NCI-H2081 treated with DMSO at 0.1 percent for 48 hours (cell line): ENCODE data around the gene PSMC3IP.
"Not testable (repeated sequence)": the region's sequence is repeated elsewhere in the genome, so short reads cannot be mapped to it uniquely, and the experiment has no call there.

Experiments
- DNase-seq: peaks from one replicate; lab custom pipeline; 2025; lab: John Stamatoyannopoulos, UW

Gene PSMC3IP

GRCh38 chr17:42560246-42560645, 17.3 kb downstream of the PSMC3IP start:
- no peak for DNase-seq

DNA sequence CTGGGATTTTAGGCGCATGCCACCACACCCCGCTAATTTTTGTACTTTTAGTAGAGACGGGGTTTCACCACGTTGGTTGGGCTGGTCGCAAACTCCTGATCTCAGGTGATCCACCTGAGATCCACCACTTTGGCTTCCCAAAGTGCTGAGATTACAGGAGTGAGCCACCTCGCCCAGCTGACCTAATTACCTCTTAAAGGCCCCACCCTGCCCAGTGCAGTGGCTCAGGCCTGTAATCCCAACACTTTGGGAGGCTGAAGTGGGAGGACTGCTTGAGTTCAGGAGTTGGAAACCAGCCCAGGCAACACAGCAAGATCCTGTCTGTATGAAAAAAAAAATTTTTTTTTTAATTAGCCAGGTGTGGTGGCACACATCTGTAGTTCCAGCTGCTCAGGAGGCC, 18.5 kb downstream of the PSMC3IP start:
- DNase-seq = no peak

DNA sequence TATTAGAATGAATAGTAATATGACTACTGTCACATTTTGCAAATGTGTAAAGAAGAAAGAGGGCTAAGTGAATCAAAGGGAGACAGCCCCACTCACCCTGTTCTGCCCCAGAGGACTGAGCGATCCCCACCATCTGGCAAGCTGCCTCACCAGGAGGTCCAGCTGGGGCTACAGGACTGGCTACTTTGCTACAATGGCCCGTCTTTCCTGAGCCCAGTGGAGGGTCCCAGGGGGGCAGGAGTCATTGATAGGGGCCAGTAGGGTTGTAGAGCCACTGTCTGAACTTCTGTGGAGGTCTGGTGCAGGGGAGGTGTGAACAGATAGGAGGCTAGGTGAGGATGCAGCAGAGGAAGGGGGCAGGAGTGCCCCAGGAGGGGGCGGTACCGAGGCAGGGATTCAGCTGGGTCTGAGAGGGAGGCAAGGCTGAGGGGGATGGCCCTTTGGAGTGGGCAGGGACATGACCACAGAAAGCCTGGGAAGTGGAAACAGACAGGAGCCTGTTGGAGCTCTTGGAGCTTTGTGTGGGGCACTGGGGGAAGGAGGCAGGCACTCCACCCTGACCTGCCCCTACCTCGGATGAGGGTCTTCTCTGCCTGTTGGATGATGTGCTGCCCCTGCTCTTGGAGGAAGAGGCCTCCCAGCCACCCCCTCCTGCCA, 21.4 kb downstream of the PSMC3IP start:
- DNase-seq = not testable (repeated sequence)

- DNase-seq = no peak
These were observed 22.4 kb downstream of the PSMC3IP start for GRCh38 chr17:42555122-42555622.

GRCh38 chr17:42554250-42555121, 23.0 kb downstream of the PSMC3IP start:
- peak; percentile 26 for DNase-seq

DNA sequence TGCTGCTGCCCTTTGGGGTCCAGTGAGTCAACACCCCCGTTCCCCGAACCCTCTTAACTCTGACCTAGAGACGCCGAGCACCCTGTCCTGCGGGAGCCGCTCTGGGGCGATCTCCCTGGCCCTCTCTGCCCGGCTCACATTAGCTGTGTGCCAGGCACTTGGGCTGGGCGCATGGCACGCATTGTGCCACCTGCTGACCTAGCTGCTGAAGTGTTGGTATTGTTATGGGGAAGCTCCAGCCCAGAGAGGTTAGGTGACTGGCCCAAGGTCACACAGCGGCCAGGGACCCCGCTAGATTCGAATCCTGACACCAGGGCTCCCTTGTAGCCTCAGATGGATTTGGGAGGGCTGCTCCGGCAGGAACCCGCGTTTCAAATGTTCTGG, 23.7 kb downstream of the PSMC3IP start:
- DNase-seq = no peak

- DNase-seq = no peak
These were observed 24.2 kb downstream of the PSMC3IP start for GRCh38 chr17:42553161-42553818.

DNA sequence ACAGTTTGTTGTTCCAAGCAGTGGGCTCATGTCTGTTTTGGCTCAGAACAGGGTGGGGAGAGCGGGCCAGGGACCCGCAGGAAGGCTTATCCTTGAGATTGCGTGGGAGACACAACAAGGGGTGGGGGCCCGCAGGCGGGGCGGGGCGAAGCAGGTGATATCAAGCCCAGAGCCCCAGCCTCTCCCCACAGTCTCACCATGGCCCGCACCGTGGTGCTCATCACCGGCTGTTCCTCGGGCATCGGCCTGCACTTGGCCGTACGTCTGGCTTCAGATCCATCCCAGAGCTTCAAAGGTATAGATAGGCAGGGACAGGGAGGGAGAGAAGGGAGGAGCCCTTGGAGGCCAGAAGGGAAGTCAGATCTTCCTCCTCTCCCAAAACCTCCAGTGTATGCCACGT, 24.8 kb downstream of the PSMC3IP start, which contains the start of gene HSD17B1:
HSD17B1 (plus strand) TSS at position 188 of the 400 bp plus-strand sequence; CDS start at position 199, 11 bp downstream.
- DNase-seq = not testable (repeated sequence)

DNA sequence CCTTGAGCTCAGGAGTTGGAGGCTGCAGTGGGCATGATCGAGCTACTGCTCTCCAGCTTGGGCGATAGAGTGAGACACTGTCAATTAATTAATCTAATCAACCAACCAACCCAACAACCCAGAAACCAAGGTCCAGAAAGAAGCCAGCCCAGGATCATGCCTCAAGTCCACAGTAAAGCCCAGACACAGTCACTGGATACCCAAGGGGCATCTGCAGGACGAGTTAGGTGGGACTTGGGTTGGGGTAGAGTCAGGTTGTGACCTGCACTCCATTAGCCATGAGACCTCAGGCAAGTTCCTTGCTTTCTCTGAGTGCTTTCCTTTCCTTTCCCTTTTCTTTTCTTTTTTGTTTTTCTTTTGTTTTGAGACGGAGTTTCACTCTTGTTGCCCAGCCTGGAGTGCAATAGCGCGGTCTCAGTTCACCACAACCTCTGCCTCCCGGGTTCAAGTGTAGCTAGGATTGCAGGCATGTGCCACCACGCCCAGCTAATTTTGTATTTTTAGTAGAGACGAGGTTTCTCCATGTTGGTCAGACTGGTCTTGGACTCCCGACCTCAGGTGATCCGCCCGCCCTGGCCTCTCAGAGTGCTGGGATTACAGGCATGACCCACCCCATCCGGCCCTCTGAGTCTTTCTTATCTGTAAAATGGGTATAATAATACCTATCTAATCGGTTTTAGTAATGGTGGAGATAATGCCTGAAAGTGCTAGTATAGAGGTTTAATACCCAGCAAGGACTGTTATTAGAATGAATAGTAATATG, 28.4 kb downstream of the PSMC3IP start:
- no peak for DNase-seq

GRCh38 chr17:42548070-42548837, 29.3 kb downstream of the PSMC3IP start:
- peak; percentile 56 for DNase-seq

DNA sequence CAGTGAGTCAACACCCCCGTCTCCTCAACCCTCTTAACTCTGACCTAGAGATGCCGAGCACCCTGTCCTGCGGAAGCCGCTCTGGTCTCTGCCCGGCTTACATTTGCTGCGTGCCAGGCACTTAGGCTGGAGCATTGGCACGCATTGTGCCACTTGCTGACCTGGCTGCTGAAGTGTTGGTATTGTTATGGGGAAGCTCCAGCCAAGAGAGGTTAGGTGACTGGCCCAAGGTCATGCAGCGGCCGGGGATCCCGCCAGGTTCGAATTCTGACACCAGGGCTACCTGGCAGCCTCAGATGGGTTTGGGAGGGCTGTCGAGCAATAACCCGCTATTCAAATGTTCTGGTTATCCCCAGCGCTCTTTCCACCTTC, 29.8 kb downstream of the PSMC3IP start:
- DNase-seq = no peak

DNA sequence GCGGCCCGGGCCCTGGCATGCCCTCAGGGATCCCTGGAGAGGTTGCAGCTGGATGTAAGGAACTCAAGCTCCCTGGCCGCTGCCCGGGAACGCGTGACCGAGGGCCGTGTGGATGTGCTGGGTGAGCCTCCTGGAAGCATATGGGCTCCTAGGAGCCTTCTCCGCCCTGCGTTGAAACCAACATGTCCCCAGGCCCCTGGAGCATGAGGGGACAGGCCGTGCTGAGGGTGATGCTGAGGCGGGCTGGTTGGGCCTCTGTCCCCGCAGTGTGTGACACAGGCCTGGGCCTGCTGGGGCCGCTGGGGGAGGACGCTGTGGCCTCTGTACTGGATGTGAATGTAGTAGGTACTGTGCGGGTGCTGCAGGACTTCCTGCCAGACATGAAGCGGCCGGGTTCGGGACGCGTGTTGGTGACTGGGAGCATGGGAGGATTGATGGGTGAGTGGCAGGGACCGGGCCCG, 30.5 kb downstream of the PSMC3IP start:
- DNase-seq = no peak

GRCh38 chr17:42545755-42546505, 31.6 kb downstream of the PSMC3IP start:
- DNase-seq = not testable (repeated sequence)

GRCh38 chr17:42544874-42545283, 32.6 kb downstream of the PSMC3IP start:
- no peak for DNase-seq

GRCh38 chr17:42543190-42544079, 34.1 kb downstream of the PSMC3IP start:
- no peak for DNase-seq

DNA sequence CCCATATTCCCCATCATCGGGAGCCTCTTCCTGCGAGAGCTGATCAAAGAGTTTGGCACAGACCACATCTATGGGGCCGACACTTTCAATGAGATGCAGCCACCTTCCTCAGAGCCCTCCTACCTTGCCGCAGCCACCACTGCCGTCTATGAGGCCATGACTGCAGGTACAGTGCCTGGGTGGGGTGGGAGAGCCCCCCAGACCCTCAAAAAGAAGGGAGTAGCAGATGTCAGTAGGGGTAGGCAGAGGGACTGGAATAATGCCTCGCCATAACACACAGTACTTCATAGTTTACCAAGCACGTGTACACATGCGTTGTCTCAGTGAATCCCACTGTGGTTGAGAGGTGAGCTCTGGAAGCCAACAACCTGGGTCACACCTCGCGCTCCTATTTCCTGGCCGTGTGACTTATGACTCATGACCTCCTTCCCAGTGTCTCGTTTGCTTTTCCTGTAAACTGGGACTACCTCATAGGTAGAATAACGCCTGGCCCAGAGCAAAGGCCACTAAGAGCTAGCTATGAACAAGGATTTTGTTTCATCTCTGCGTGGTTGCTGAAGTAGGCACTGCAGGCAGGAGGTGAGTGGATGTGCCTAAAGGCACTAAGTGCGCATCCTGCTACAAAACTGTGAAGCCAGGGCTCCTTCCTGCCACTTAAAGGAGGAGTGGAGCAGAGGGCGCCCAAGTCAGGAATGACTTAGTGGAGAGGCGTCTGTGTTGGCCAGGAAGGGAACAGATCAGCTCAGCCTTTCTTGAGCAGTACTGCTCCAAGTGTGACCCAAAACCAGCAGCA, 36.3 kb downstream of the PSMC3IP start:
- DNase-seq = no peak

DNA sequence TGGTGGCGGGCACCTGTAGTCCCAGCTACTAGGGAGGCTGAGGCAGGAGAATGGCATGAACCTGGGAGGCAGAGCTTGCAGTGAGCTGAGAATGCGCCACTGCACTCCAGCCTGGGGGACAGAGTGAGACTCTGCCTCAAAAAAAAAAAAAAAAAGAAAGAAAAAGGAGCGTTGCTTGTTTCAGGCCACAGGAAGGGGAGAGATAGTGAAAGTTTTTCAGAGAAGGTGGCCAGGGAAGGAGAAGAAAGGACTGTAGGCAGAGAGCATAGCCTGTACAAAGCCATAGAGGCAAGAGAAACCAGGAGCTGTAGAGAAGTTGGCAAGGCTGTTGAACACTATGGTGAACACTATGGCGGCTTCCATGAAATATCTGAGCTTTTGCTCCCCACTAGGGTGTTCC, 37.0 kb downstream of the PSMC3IP start:
- DNase-seq = not testable (repeated sequence)

DNA sequence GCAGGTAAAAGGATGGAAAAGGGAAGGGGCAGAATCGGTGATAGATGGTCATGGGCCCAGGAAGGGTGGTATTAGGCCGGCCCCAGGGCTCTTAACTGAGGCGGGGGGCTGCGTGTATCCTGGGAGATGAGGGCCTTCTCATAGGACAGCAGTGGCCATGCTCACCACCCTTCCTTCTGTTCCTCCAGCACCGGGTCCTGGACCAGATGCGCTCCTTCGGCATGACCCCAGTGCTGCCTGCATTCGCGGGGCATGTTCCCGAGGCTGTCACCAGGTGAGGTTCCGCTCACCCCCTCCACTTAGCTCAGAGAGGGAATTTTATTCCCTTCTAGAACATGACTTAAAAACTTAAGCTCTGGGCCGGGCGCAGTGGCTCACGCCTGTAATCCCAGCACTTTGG, 39.0 kb downstream of the PSMC3IP start:
- DNase-seq = no peak
